Activated CD8-positive, alpha-beta memory T cell treated with anti-CD3 and anti-CD28 coated beads, Interleukin-2, amount 50 U/mL, for 4 hours (primary cell): ENCODE results near the gene HSFX4.
A peak's percentile ranks its signal among the peaks of the same experiment; 100 is the strongest.
"Not testable (repeated sequence)": the region's sequence is repeated elsewhere in the genome, so short reads cannot be mapped to it uniquely, and the experiment has no call there.

ENCODE experiments used
- DNase-seq: peaks from one replicate; pipeline ENCODE4 v3.0.0-alpha.2; 2020

HSFX4 gene

GRCh38 chrX:149938427-149938880, 9.1 kb downstream of the HSFX4 start, which contains the start of gene EOLA2:
EOLA2 (minus strand) TSS chrX:149938491; CDS start chrX:149933874, 4,617 bp downstream.
- peak; percentile 90 for DNase-seq

GRCh38 chrX:149938881-149939654, 9.7 kb downstream of the HSFX4 start:
- DNase-seq: peak; percentile 86

GRCh38 chrX:149939655-149939904, 10.2 kb downstream of the HSFX4 start:
- DNase-seq: no peak

- DNase-seq: peak; percentile 86
Observed at GRCh38 chrX:149939905-149940673, 10.7 kb downstream of the HSFX4 start.

- not testable (repeated sequence) for DNase-seq
Observed at GRCh38 chrX:149940674-149941024, 11.3 kb downstream of the HSFX4 start.

- not testable (repeated sequence) for DNase-seq
Observed at GRCh38 chrX:149945087-149945670, 15.8 kb downstream of the HSFX4 start.

GRCh38 chrX:149945820-149946219, 16.4 kb downstream of the HSFX4 start:
- DNase-seq: not testable (repeated sequence)

GRCh38 chrX:149946932-149947331, 17.6 kb downstream of the HSFX4 start:
- not testable (repeated sequence) for DNase-seq

GRCh38 chrX:149948016-149948415, 18.6 kb downstream of the HSFX4 start:
- DNase-seq: no peak

GRCh38 chrX:149949743-149950436, 20.5 kb downstream of the HSFX4 start:
- DNase-seq: no peak

GRCh38 chrX:149950681-149951080, 21.3 kb downstream of the HSFX4 start:
- no peak for DNase-seq

- DNase-seq: no peak
Observed at GRCh38 chrX:149961572-149961971, 32.2 kb downstream of the HSFX4 start.

- no peak for DNase-seq
Observed at GRCh38 chrX:149962010-149962409, 32.6 kb downstream of the HSFX4 start.

- no peak for DNase-seq
Observed at GRCh38 chrX:149962859-149963757, 33.7 kb downstream of the HSFX4 start.

GRCh38 chrX:149979126-149979644, 49.8 kb downstream of the HSFX4 start:
- no peak for DNase-seq
